ENCODE data around the gene DNASE1.

- TF ChIP-seq, protein P1, sequence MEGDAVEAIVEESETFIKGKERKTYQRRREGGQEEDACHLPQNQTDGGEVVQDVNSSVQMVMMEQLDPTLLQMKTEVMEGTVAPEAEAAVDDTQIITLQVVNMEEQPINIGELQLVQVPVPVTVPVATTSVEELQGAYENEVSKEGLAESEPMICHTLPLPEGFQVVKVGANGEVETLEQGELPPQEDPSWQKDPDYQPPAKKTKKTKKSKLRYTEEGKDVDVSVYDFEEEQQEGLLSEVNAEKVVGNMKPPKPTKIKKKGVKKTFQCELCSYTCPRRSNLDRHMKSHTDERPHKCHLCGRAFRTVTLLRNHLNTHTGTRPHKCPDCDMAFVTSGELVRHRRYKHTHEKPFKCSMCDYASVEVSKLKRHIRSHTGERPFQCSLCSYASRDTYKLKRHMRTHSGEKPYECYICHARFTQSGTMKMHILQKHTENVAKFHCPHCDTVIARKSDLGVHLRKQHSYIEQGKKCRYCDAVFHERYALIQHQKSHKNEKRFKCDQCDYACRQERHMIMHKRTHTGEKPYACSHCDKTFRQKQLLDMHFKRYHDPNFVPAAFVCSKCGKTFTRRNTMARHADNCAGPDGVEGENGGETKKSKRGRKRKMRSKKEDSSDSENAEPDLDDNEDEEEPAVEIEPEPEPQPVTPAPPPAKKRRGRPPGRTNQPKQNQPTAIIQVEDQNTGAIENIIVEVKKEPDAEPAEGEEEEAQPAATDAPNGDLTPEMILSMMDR (IDR thresholded peaks at IDR 0.05), result no peak
- TF ChIP-seq FOXM1 (IDR thresholded peaks at IDR 0.05; ENCODE audit: low read depth) (no peak), MXI1 (IDR thresholded peaks at IDR 0.05; ENCODE audit: low read depth, low read length) (no peak), TAF1 (IDR thresholded peaks at IDR 0.05; ENCODE audit: borderline replicate concordance, low read depth, low read length) (no peak), NRF1 (IDR thresholded peaks at IDR 0.05; ENCODE audit: low read depth, low read length) (no peak), EP300 (IDR thresholded peaks at IDR 0.05; ENCODE audit: borderline replicate concordance in 1 of 2, low read depth in 1 of 2, low read length in 1 of 2) (no peak), ELF1 (IDR thresholded peaks at IDR 0.05) (no peak), IRF3 (IDR thresholded peaks at IDR 0.05; ENCODE audit: low read depth, low read length) (no peak)
Measured at GRCh38 chr16:3687021-3687420, 32.5 kb downstream of the DNASE1 start.

Measured in SK-N-SH (cell line).